Choroid plexus epithelial cell (primary cell): Measurements from ENCODE around the gene CMIP.

Source experiments
- DNase-seq: peaks from one replicate; pipeline ENCODE4 v3.0.0-alpha.2; 2010; ENCODE audit warnings: low read depth
- H3K4me3 ChIP-seq: 2 replicates; pipeline ENCODE4 v1.5.1; 2011; ENCODE audit warnings: low read depth, mild to moderate bottlenecking, control low read depth, low read length, moderate library complexity
- CTCF ChIP-seq: conservative IDR thresholded peaks from 2 replicates; pipeline ENCODE4 v1.5.1; 2011; ENCODE audit warnings: low read depth, mild to moderate bottlenecking, control low read depth, inconsistent platforms, low read length, moderate library complexity

Gene CMIP

GRCh38 chr16:81517629-81518438 is 73.2 kb downstream of the CMIP start:
- H3K4me3 ChIP-seq = no peak overlapping the region
- no peak for DNase-seq
- no peak for TF ChIP-seq CTCF

- DNase-seq = no peak
- no peak overlapping the region for H3K4me3 ChIP-seq
- no peak for TF ChIP-seq CTCF
Observed at GRCh38 chr16:81518439-81518757, 73.8 kb downstream of the CMIP start.

- DNase-seq = no peak
- H3K4me3 ChIP-seq = no peak overlapping the region
- TF ChIP-seq CTCF = no peak
Observed at GRCh38 chr16:81519301-81520150, 74.9 kb downstream of the CMIP start.

- TF ChIP-seq CTCF = no peak
- DNase-seq = no peak
- no peak overlapping the region for H3K4me3 ChIP-seq
Observed at GRCh38 chr16:81520151-81520470, 75.5 kb downstream of the CMIP start.

GRCh38 chr16:81520560-81521135 is 76.0 kb downstream of the CMIP start:
- no peak for DNase-seq
- no peak overlapping the region for H3K4me3 ChIP-seq
- no peak for TF ChIP-seq CTCF

GRCh38 chr16:81521141-81521626 is 76.6 kb downstream of the CMIP start:
- no peak for DNase-seq
- no peak for TF ChIP-seq CTCF
- H3K4me3 ChIP-seq = no peak overlapping the region
